RPMI8226 (cell line): ENCODE measurements around the gene TM9SF4.
"Not testable (repeated sequence)": the region's sequence is repeated elsewhere in the genome, so short reads cannot be mapped to it uniquely, and the experiment has no call there.

Experiments used
- DNase-seq: peaks from one replicate; pipeline ENCODE4 v3.0.0-alpha.2; 2015

Gene TM9SF4

GRCh38 chr20:32159766-32160221, 50.3 kb downstream of the TM9SF4 start:
- DNase-seq, result no peak

- DNase-seq, result no peak
These were observed 50.8 kb downstream of the TM9SF4 start for GRCh38 chr20:32160341-32160740.

- DNase-seq, result no peak
These were observed 52.8 kb downstream of the TM9SF4 start for GRCh38 chr20:32162351-32162750.

GRCh38 chr20:32163951-32164350, 54.4 kb downstream of the TM9SF4 start:
- DNase-seq, result no peak

- DNase-seq, result no peak
These were observed 55.6 kb downstream of the TM9SF4 start for GRCh38 chr20:32164984-32165735.

GRCh38 chr20:32165836-32166545, 56.5 kb downstream of the TM9SF4 start:
- no peak for DNase-seq

GRCh38 chr20:32167552-32167951, 58.0 kb downstream of the TM9SF4 start:
- DNase-seq, result no peak

- no peak for DNase-seq
These were observed 58.8 kb downstream of the TM9SF4 start for GRCh38 chr20:32168184-32168910.

GRCh38 chr20:32177696-32178095, 68.2 kb downstream of the TM9SF4 start:
- DNase-seq, result not testable (repeated sequence)

- DNase-seq, result no peak
These were observed 70.0 kb downstream of the TM9SF4 start for GRCh38 chr20:32179515-32179914.

GRCh38 chr20:32179934-32180333, 70.4 kb downstream of the TM9SF4 start:
- DNase-seq, result no peak

- no peak for DNase-seq
These were observed 72.1 kb downstream of the TM9SF4 start for GRCh38 chr20:32181606-32182005.

- no peak for DNase-seq
These were observed 74.6 kb downstream of the TM9SF4 start for GRCh38 chr20:32183947-32184635.

GRCh38 chr20:32184961-32185603, 75.6 kb downstream of the TM9SF4 start:
- DNase-seq, result no peak

GRCh38 chr20:32186506-32186905, 77.0 kb downstream of the TM9SF4 start:
- DNase-seq, result no peak

GRCh38 chr20:32188376-32189122, 79.0 kb downstream of the TM9SF4 start:
- DNase-seq, result no peak

GRCh38 chr20:32189123-32189410, 79.6 kb downstream of the TM9SF4 start:
- no peak for DNase-seq

- DNase-seq, result no peak
These were observed 80.4 kb downstream of the TM9SF4 start for GRCh38 chr20:32189691-32190615.

- DNase-seq, result no peak
These were observed 81.3 kb downstream of the TM9SF4 start for GRCh38 chr20:32190616-32191415.

GRCh38 chr20:32191422-32191821, 81.9 kb downstream of the TM9SF4 start:
- DNase-seq, result no peak
